IMR-90 (cell line): ENCODE results near the gene PARVG.

Source experiments
- CEBPB ChIP-seq: IDR thresholded peaks from 2 replicates; pipeline ENCODE4 v1.6.1; 2012; ENCODE audit warnings: low read depth, low read length, improper control_type of control experiment
- FOS ChIP-seq: fragments of 150-350 bp; IDR thresholded peaks from 2 replicates; pipeline ENCODE4 v1.6.1; 2016; ENCODE audit warnings: low read depth, low read length
- MAFK ChIP-seq: IDR thresholded peaks from 2 replicates; pipeline ENCODE4 v1.6.1; 2012; ENCODE audit warnings: low read depth, low read length, improper control_type of control experiment
- MAZ ChIP-seq: IDR thresholded peaks from 2 replicates; pipeline ENCODE4 v1.6.1; 2012; ENCODE audit warnings: low read depth, mild to moderate bottlenecking, low read length, improper control_type of control experiment, moderate library complexity, borderline replicate concordance
- MXI1 ChIP-seq: IDR thresholded peaks from 2 replicates; pipeline ENCODE4 v1.6.1; 2012; ENCODE audit warnings: low read depth, mild to moderate bottlenecking, low read length, moderate library complexity, borderline replicate concordance
- NFE2L2 ChIP-seq: fragments of 150-350 bp; IDR thresholded peaks from 2 replicates; pipeline ENCODE4 v1.6.1; 2016; ENCODE audit warnings: low read depth, mild to moderate bottlenecking, low read length
- POLR2A ChIP-seq: IDR thresholded peaks from 2 replicates; pipeline ENCODE4 v1.6.1; 2012; ENCODE audit warnings: mild to moderate bottlenecking, low read depth, low read length
- RAD21 ChIP-seq: IDR thresholded peaks from 2 replicates; pipeline ENCODE4 v1.6.1; 2012; ENCODE audit warnings: low read length, improper control_type of control experiment
- RFX5 ChIP-seq: IDR thresholded peaks from 2 replicates; pipeline ENCODE4 v1.8.0; 2012; ENCODE audit warnings: low read depth, mild to moderate bottlenecking, low read length, moderate library complexity
- TF ChIP-seq, protein P1 (sequence below): conservative IDR thresholded peaks from 2 replicates; pipeline ENCODE4 v1.5.1; 2012; ENCODE audit warnings: mild to moderate bottlenecking, low read depth, low read length, improper control_type of control experiment
- TF ChIP-seq, protein P2 (sequence below): fragments of 150-350 bp; IDR thresholded peaks from 2 replicates; pipeline ENCODE4 v1.6.1; 2017; ENCODE audit warnings: mild to moderate bottlenecking, antibody characterized with exemption, low read length, low read depth
- TF ChIP-seq, protein P3 (sequence below): fragments of 150-350 bp; IDR thresholded peaks from 2 replicates; pipeline ENCODE4 v1.6.1; 2016; ENCODE audit warnings: low read depth, mild to moderate bottlenecking, low read length, moderate library complexity, borderline replicate concordance

DNA sequence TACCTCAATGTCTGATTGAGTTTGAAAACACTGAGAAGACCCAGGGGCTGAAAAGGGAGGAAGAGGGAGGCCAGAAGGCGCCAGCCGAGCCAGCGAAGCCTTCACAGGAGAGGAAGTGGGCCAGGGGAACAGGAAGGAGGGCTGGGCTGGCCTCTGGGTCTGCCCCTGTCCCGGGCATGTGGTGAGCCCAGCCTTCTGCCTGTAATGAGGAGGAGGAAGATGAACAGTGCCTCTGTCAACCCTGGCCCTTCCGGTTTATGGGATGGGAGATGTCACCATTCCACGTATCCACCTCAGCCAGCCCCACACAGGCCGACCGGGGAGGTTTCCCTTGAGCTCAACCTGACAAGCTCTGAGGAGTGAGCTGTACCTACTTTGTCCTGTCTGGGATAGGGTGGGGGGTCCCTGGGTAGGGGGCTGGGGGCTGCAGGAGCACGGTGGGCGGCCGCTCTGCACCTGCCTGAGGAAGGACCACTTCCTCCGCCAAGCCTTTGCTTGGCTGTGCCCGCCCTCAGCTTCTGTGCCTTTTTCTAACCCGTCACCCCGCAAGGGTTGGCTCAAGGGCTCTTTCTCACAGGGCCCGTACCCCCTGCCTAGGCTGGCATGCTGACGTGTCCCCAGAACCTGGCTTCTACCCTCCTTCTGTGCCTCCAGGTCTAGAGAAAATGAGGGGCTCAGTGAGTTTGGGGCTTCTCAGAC is 2.0 kb downstream of the PARVG start:
- TF ChIP-seq CEBPB (no peak), POLR2A (no peak), FOS (no peak), MAFK (no peak), MXI1 (no peak), NFE2L2 (no peak), RFX5 (no peak), MAZ (no peak), RAD21 (no peak)
- TF ChIP-seq, protein P1, sequence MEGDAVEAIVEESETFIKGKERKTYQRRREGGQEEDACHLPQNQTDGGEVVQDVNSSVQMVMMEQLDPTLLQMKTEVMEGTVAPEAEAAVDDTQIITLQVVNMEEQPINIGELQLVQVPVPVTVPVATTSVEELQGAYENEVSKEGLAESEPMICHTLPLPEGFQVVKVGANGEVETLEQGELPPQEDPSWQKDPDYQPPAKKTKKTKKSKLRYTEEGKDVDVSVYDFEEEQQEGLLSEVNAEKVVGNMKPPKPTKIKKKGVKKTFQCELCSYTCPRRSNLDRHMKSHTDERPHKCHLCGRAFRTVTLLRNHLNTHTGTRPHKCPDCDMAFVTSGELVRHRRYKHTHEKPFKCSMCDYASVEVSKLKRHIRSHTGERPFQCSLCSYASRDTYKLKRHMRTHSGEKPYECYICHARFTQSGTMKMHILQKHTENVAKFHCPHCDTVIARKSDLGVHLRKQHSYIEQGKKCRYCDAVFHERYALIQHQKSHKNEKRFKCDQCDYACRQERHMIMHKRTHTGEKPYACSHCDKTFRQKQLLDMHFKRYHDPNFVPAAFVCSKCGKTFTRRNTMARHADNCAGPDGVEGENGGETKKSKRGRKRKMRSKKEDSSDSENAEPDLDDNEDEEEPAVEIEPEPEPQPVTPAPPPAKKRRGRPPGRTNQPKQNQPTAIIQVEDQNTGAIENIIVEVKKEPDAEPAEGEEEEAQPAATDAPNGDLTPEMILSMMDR: no peak
- TF ChIP-seq, protein P2, sequence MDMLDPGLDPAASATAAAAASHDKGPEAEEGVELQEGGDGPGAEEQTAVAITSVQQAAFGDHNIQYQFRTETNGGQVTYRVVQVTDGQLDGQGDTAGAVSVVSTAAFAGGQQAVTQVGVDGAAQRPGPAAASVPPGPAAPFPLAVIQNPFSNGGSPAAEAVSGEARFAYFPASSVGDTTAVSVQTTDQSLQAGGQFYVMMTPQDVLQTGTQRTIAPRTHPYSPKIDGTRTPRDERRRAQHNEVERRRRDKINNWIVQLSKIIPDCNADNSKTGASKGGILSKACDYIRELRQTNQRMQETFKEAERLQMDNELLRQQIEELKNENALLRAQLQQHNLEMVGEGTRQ: no peak
- TF ChIP-seq, protein P3, sequence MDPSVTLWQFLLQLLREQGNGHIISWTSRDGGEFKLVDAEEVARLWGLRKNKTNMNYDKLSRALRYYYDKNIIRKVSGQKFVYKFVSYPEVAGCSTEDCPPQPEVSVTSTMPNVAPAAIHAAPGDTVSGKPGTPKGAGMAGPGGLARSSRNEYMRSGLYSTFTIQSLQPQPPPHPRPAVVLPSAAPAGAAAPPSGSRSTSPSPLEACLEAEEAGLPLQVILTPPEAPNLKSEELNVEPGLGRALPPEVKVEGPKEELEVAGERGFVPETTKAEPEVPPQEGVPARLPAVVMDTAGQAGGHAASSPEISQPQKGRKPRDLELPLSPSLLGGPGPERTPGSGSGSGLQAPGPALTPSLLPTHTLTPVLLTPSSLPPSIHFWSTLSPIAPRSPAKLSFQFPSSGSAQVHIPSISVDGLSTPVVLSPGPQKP: no peak
